IMR-90 (cell line): ENCODE measurements around the gene SLC44A5. TPM values are rescaled to one million over a fixed set of nuclear protein-coding genes. Genes with fewer than 3 reads are reported as not detected.

Experiments
- ATAC-seq: fragments of 200-7000 bp; cut with Tn5 transposase; 2 replicates; pipeline ENCODE4 v1.9.1; 2020; ENCODE audit warnings: low read depth, mild to moderate bottlenecking, moderate library complexity
- BruUV-seq: library from RNA; stranded (reverse); fragments of 400-500 nt; replicated peaks from 2 replicates; lab custom pipeline; 2021; lab: Mats Ljungman, UMichigan
- CTCF ChIA-PET: fragments of 300-600 bp; formaldehyde crosslinking; extraction: SDS; loops from one replicate; lab custom pipeline; 2021; ENCODE audit warnings: antibody characterized with exemption; lab: Yijun Ruan, JAX
- POLR2A ChIA-PET: fragments of 300-600 bp; sonication (Branson Sonifier 250); formaldehyde crosslinking; loops from one replicate; lab custom pipeline; 2022; ENCODE audit warnings: antibody characterized with exemption; ENCODE audit not compliant: unreplicated experiment; lab: Charles Lee
- DNase-seq: peaks from one replicate; pipeline ENCODE4 v3.0.0; 2013
- H2AFZ ChIP-seq: replicated peaks from 2 replicates; pipeline ENCODE3; 2013; ENCODE audit warnings: low read length, mild to moderate bottlenecking; ENCODE audit not compliant: poor library complexity
- H2AK5ac ChIP-seq: 2 replicates; pipeline ENCODE4 v1.6.1; 2013; ENCODE audit warnings: low read depth, low read length, inconsistent platforms
- H2AK9ac ChIP-seq: replicated peaks from 2 replicates; pipeline ENCODE3; 2013; ENCODE audit warnings: mild to moderate bottlenecking, low read depth, low read length, moderate library complexity; ENCODE audit not compliant: poor library complexity
- H2BK120ac ChIP-seq: 2 replicates; pipeline ENCODE4 v1.6.1; 2013; ENCODE audit warnings: low read depth, low read length, inconsistent platforms
- H2BK15ac ChIP-seq: 3 replicates; pipeline ENCODE4 v1.6.1; 2013; ENCODE audit warnings: low read depth, low read length, inconsistent platforms
- H2BK20ac ChIP-seq: 2 replicates; pipeline ENCODE4 v1.6.1; 2013; ENCODE audit warnings: low read depth, mild to moderate bottlenecking, inconsistent platforms, low read length, moderate library complexity
- H2BK5ac ChIP-seq: 2 replicates; pipeline ENCODE4 v1.6.1; 2013; ENCODE audit warnings: mild to moderate bottlenecking, low read depth, low read length, inconsistent platforms; ENCODE audit not compliant: poor library complexity, severe bottlenecking
- H3K14ac ChIP-seq: replicated peaks from 2 replicates; pipeline ENCODE4 v1.6.1; 2013; ENCODE audit warnings: low read depth, low read length, inconsistent platforms
- H3K18ac ChIP-seq: 2 replicates; pipeline ENCODE4 v1.6.1; 2013; ENCODE audit warnings: low read depth, low read length, control low read depth
- H3K23ac ChIP-seq: 2 replicates; pipeline ENCODE4 v1.6.1; 2013; ENCODE audit warnings: low read depth, low read length, inconsistent platforms
- H3K27ac ChIP-seq: 2 replicates; pipeline ENCODE4 v1.5.1; 2013; ENCODE audit warnings: mild to moderate bottlenecking, control low read depth, low read length; ENCODE audit not compliant: insufficient read depth
- H3K27me3 ChIP-seq: 2 replicates; pipeline ENCODE4 v1.6.1; 2013; ENCODE audit warnings: low read length; ENCODE audit not compliant: control insufficient read depth, insufficient read depth
- H3K36me3 ChIP-seq: 2 replicates; pipeline ENCODE4 v1.6.1; 2013; ENCODE audit warnings: low read length, mixed read lengths; ENCODE audit not compliant: control insufficient read depth, insufficient read depth
- H3K4ac ChIP-seq: 2 replicates; pipeline ENCODE4 v1.6.1; 2013; ENCODE audit warnings: low read depth, low read length, inconsistent platforms
- H3K4me1 ChIP-seq: 2 replicates; pipeline ENCODE4 v1.6.1; 2013; ENCODE audit warnings: low read length, mixed read lengths; ENCODE audit not compliant: control insufficient read depth, insufficient read depth
- H3K4me2 ChIP-seq: 2 replicates; pipeline ENCODE4 v1.6.1; 2013; ENCODE audit warnings: low read depth, mild to moderate bottlenecking, control low read depth, low read length, moderate library complexity
- H3K4me3 ChIP-seq: 2 replicates; pipeline ENCODE4 v1.5.1; 2013; ENCODE audit warnings: low read depth, mild to moderate bottlenecking, control low read depth, low read length, moderate library complexity; ENCODE audit not compliant: insufficient read depth
- H3K56ac ChIP-seq: 2 replicates; pipeline ENCODE4 v1.6.1; 2013; ENCODE audit warnings: low read length, inconsistent platforms; ENCODE audit not compliant: insufficient read depth; ENCODE audit errors: extremely low read depth
- H3K79me1 ChIP-seq, 2 experiments: 2 replicates each; pipeline ENCODE4 v1.6.1; 2013; ENCODE audit warnings: low read length in 2 of 2, inconsistent platforms in 1 of 2, low read depth in 1 of 2
- H3K9ac ChIP-seq: 2 replicates; pipeline ENCODE4 v1.6.1; 2013; ENCODE audit warnings: low read depth, low read length, control low read depth
- H3K9me1 ChIP-seq: 2 replicates; pipeline ENCODE4 v1.6.1; 2013; ENCODE audit warnings: low read length, inconsistent platforms; ENCODE audit not compliant: insufficient read depth
- H3K9me3 ChIP-seq: 2 replicates; pipeline ENCODE4 v1.6.1; 2013; ENCODE audit warnings: low read length; ENCODE audit not compliant: control insufficient read depth, insufficient read depth
- H4K20me1 ChIP-seq: 2 replicates; pipeline ENCODE4 v1.6.1; 2013; ENCODE audit warnings: low read length, inconsistent platforms; ENCODE audit not compliant: insufficient read depth
- H4K5ac ChIP-seq: 2 replicates; pipeline ENCODE4 v1.6.1; 2013; ENCODE audit warnings: mild to moderate bottlenecking, low read depth, low read length, control low read depth
- H4K8ac ChIP-seq, 2 experiments: 2 replicates each; pipeline ENCODE4 v1.6.1; 2013; ENCODE audit warnings: low read depth in 2 of 2, low read length in 2 of 2, control low read depth in 1 of 2, inconsistent platforms in 1 of 2
- H4K91ac ChIP-seq: 2 replicates; pipeline ENCODE4 v1.6.1; 2013; ENCODE audit warnings: low read depth, low read length, inconsistent platforms; ENCODE audit not compliant: insufficient read depth
- MAFK ChIP-seq: IDR thresholded peaks from 2 replicates; pipeline ENCODE4 v1.6.1; 2012; ENCODE audit warnings: low read depth, low read length, improper control_type of control experiment
- SMC3 ChIP-seq: fragments of 150-350 bp; IDR thresholded peaks from 2 replicates; pipeline ENCODE4 v1.6.1; 2016; ENCODE audit warnings: low read depth, mild to moderate bottlenecking, antibody characterized with exemption, low read length, moderate library complexity
- WGBS, 2 experiments: methylation state at CpG; one replicate each; pipeline versions ENCODE4 v1.1.5 to v1.1.7; 2013; ENCODE audit warnings: missing lambda C conversion rate in 2 of 2; ENCODE audit not compliant: insufficient read length in 1 of 2; ENCODE audit errors: extremely low coverage in 2 of 2; 5-methylcytosine and 5-hydroxymethylcytosine counted together
- dilution Hi-C: fragments of 300-500 bp; cut with HindIII; formaldehyde crosslinking; loops from one replicate; pipeline ENCODE4 v1.14.3; 2018; ENCODE audit warnings: low sequenced_read_pairs; ENCODE audit not compliant: unreplicated experiment
- in situ Hi-C: fragments of 300-500 bp; cut with MboI; formaldehyde crosslinking; loops from 3 replicates; pipeline ENCODE4 v1.14.3; 2019; ENCODE audit warnings: low sequenced_read_pairs, inconsistent platforms, mixed read lengths
- intact Hi-C: fragments of 100-400 bp; cut with micrococcal nuclease; formaldehyde crosslinking; loops from 2 replicates; pipeline ENCODE4 v1.10.0; 2022
- polyA plus RNA-seq, 3 experiments: library from polyadenylated mRNA; depleted of rRNA; stranded (reverse); fragments of >200 nt; gene quantifications; 2 replicates each; pipeline ENCODE4 v1.2.3, GENCODE V29; 2012; ENCODE audit warnings: low replicate concordance in 1 of 3
- total RNA-seq: library from RNA; depleted of rRNA; stranded (reverse); fragments of >200 nt; gene quantifications from 2 replicates; pipeline ENCODE4 v1.2.3, GENCODE V29; 2012

SLC44A5 gene
- total and polyA plus RNA-seq, 2 of the 4 experiments (the other 2 are of a cell fraction) = under 0.01 TPM; not detected in 1

DNA sequence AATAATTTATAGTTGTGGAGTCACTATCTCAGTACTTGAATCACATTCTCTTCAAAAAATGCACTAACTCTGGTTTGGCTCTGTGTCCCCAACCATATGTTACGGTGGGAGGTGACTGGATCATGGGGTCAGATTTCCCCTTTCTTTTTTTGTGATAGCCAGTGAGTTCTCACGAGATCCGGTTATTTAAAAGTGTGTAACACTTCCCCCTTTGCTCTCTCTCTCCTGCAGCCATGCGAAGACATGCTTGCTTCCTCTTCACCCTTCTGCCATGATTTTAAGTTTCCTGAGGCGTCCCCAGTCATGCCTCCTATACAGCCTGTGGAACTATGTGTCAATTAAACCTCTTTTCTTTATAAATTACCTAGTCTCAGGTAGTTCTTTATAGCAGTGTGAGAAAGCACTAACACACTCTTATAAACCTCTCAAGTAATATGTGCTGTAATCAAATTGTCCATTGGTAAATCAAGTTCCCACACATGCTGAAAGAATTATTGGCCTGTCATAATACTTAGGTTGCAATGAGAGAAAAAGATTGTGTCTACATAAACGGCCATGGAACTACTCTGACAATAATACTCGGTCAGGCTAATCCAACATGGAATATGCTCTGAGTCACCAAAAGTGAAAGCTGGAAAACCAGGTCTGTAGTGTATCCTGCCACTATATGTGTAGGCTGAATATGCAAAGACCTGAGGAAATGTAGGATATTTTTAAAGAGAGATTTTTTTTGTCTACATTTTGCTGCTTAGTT is 107.5 kb downstream of the SLC44A5 start:
- TF ChIP-seq MAFK = no peak
- no peak for TF ChIP-seq SMC3
- Histone ChIP-seq H3K79me1 (no peaks in the 10 kb centered on the region), H3K23ac (no peak overlapping the region), H3K18ac (no peak overlapping the region), H2AK9ac (no peak overlapping the region), H4K20me1 (no peaks in the 10 kb centered on the region), H2AK5ac (no peak overlapping the region), H2BK15ac (no peak overlapping the region), H2BK120ac (no peak overlapping the region), H2BK20ac (no peak overlapping the region), H3K4me3 (no peak overlapping the region), H3K56ac (no peak overlapping the region), H3K4me1 (no peaks in the 10 kb centered on the region), H2AFZ (no peak overlapping the region), H3K36me3 (no peaks in the 10 kb centered on the region), H3K27ac (no peak overlapping the region), H4K8ac (no peak overlapping the region), H3K14ac (no peak overlapping the region), H4K5ac (no peak overlapping the region), H3K9me1 (no peaks in the 10 kb centered on the region), H3K9me3 (peaks cover 5% of the 10 kb centered on the region), H3K4ac (no peak overlapping the region), H3K9ac (no peak overlapping the region), H3K27me3 (no peaks in the 10 kb centered on the region), H3K4me2 (no peak overlapping the region), H2BK5ac (no peak overlapping the region), H4K91ac (no peak overlapping the region)
- DNase-seq (no peak), ATAC-seq (no peak)
- CTCF ChIA-PET = no interaction called here
- WGBS, 2 experiments = 20% methylated on average over 2 of the region's 7 CpGs; no CpG with 5 or more reads in 1 of the 2 experiments
- in situ Hi-C loops (no loop called here), intact Hi-C loops (no loop called here), dilution Hi-C loops (no loop called here)
- no TSS peak for BruUV-seq
- POLR2A ChIA-PET = no interaction called here
